WTC11 (cell line): ENCODE data around the gene TMEM178B. TPM values are rescaled to one million over a fixed set of nuclear protein-coding genes. Genes with fewer than 3 reads are reported as not detected.

Source experiments
- ATAC-seq: fragments of 200-7000 bp; cut with Tn5 transposase; 2 replicates; pipeline ENCODE4 v1.10.0; 2021; ENCODE audit warnings: mild to moderate bottlenecking, moderate library complexity
- CTCF ChIA-PET: fragments of 300-600 bp; sonication (Branson Sonifier 250); formaldehyde crosslinking; loops from one replicate; lab custom pipeline; 2021; ENCODE audit warnings: antibody characterized with exemption; lab: Charles Lee
- POLR2A ChIA-PET: fragments of 350-600 bp; sonication (Branson Sonifier 250); formaldehyde crosslinking; loops from one replicate; lab custom pipeline; 2021; ENCODE audit warnings: antibody characterized with exemption; lab: Charles Lee
- DNase-seq: peaks from one replicate; pipeline ENCODE4 v3.0.0; 2021; ENCODE audit warnings: low spot score
- H3K27ac Mint-ChIP-seq: 2 replicates; pipeline ENCODE4 v1.8.0; 2021; ENCODE audit warnings: mixed read lengths
- H3K27me3 Mint-ChIP-seq: 2 replicates; pipeline ENCODE4 v1.8.0; 2021; ENCODE audit warnings: low read depth, mild to moderate bottlenecking, moderate library complexity, mixed read lengths
- H3K36me3 Mint-ChIP-seq: 2 replicates; pipeline ENCODE4 v1.8.0; 2021; ENCODE audit warnings: mixed read lengths
- H3K4me1 Mint-ChIP-seq: 2 replicates; pipeline ENCODE4 v1.8.0; 2022; ENCODE audit warnings: mixed read lengths
- H3K4me3 Mint-ChIP-seq: 2 replicates; pipeline ENCODE4 v1.8.0; 2021; ENCODE audit warnings: mild to moderate bottlenecking, moderate library complexity, mixed read lengths
- H3K9me3 Mint-ChIP-seq: 2 replicates; pipeline ENCODE4 v1.8.0; 2021; ENCODE audit warnings: mixed read lengths
- ARID4B ChIP-seq: sonication (generic); formaldehyde crosslinking; IDR thresholded peaks from 2 replicates; pipeline ENCODE4 v1.8.0; 2023; ENCODE audit warnings: missing genetic modification reagents, mild to moderate bottlenecking, borderline replicate concordance
- ATF2 ChIP-seq: sonication (generic); formaldehyde crosslinking; IDR thresholded peaks from 2 replicates; pipeline ENCODE4 v1.8.1; 2022; ENCODE audit warnings: low read depth, missing genetic modification reagents, borderline replicate concordance
- ELF4 ChIP-seq: sonication (generic); formaldehyde crosslinking; IDR thresholded peaks from 2 replicates; pipeline ENCODE4 v1.8.1; 2022; ENCODE audit warnings: low read depth, mild to moderate bottlenecking, moderate library complexity, missing genetic modification reagents
- EMX1 ChIP-seq: fragments of 250-450 bp; sonication (Bioruptor Pico); IDR thresholded peaks from 2 replicates; pipeline ENCODE4 v1.8.0; 2021; ENCODE audit warnings: mild to moderate bottlenecking
- KAT7 ChIP-seq: sonication (generic); formaldehyde crosslinking; IDR thresholded peaks from 2 replicates; pipeline ENCODE4 v1.8.1; 2023; ENCODE audit warnings: missing genetic modification reagents, mild to moderate bottlenecking, borderline replicate concordance
- NR2C2 ChIP-seq: sonication (generic); formaldehyde crosslinking; IDR thresholded peaks from 2 replicates; pipeline ENCODE4 v1.8.0; 2022; ENCODE audit warnings: mild to moderate bottlenecking, missing genetic modification reagents
- SMAD4 ChIP-seq: sonication (generic); formaldehyde crosslinking; IDR thresholded peaks from 2 replicates; pipeline ENCODE4 v1.8.0; 2022; ENCODE audit warnings: mild to moderate bottlenecking, missing genetic modification reagents
- SP1 ChIP-seq: sonication (generic); formaldehyde crosslinking; conservative IDR thresholded peaks from 2 replicates; pipeline ENCODE4 v1.8.1; 2022; ENCODE audit warnings: missing genetic modification reagents
- TEAD4 ChIP-seq: sonication (generic); formaldehyde crosslinking; IDR thresholded peaks from 2 replicates; pipeline ENCODE4 v1.8.0; 2022; ENCODE audit warnings: mild to moderate bottlenecking, missing genetic modification reagents
- ZBTB43 ChIP-seq: sonication (generic); formaldehyde crosslinking; IDR thresholded peaks from 2 replicates; pipeline ENCODE4 v1.8.1; 2023; ENCODE audit warnings: mild to moderate bottlenecking, missing genetic modification reagents
- ZNF281 ChIP-seq: sonication (generic); formaldehyde crosslinking; IDR thresholded peaks from 2 replicates; pipeline ENCODE4 v1.8.0; 2023; ENCODE audit warnings: mild to moderate bottlenecking, missing genetic modification reagents
- ZNF317 ChIP-seq: sonication (generic); formaldehyde crosslinking; IDR thresholded peaks from 2 replicates; pipeline ENCODE4 v1.8.1; 2023; ENCODE audit warnings: low read depth, mild to moderate bottlenecking, moderate library complexity, missing genetic modification reagents, borderline replicate concordance
- ZNF671 ChIP-seq: fragments of 250-450 bp; sonication (Bioruptor Pico); IDR thresholded peaks from 2 replicates; pipeline ENCODE4 v1.8.0; 2021; ENCODE audit warnings: mild to moderate bottlenecking
- total RNA-seq: library from RNA; stranded (reverse); gene quantifications from 3 replicates; pipeline ENCODE4 v1.2.3, GENCODE V29; 2021
- TF ChIP-seq, protein P1 (sequence below): fragments of 250-450 bp; sonication (Bioruptor Pico); IDR thresholded peaks from 2 replicates; pipeline ENCODE4 v1.9.0; 2021; ENCODE audit warnings: mild to moderate bottlenecking

TMEM178B gene
- total RNA-seq, 1 experiment from 2014 or later: 20.4 TPM

GRCh38 chr7:141313896-141314295 is 240.0 kb downstream of the TMEM178B start (continued):
- TF ChIP-seq TEAD4 (CRISPR knock-in tag) (no peak), SMAD4 (no peak), NR2C2 (CRISPR knock-in tag) (no peak), SP1 (no peak)
- TF ChIP-seq, all 79 proteins: peak for 0

GRCh38 chr7:141317033-141317585 is 243.2 kb downstream of the TMEM178B start:
- no peak for DNase-seq
- Mint-ChIP-seq H3K9me3 (peaks cover 12% of the 10 kb centered on the region), H3K4me3 (no peak overlapping the region), H3K4me1 (peaks cover 7% of the 10 kb centered on the region), H3K36me3 (no peaks in the 10 kb centered on the region), H3K27me3 (no peaks in the 10 kb centered on the region), H3K27ac (no peak overlapping the region)
- TF ChIP-seq ELF4 (CRISPR knock-in tag): no peak
- no peak for TF ChIP-seq ZNF317 (CRISPR knock-in tag)
- no peak for TF ChIP-seq ARID4B (CRISPR knock-in tag)
- TF ChIP-seq ZNF671 (CRISPR knock-in tag): no peak
- no peak for TF ChIP-seq ZBTB43 (CRISPR knock-in tag)
- TF ChIP-seq ATF2: no peak
- CTCF ChIA-PET: interaction anchor here (0.5 kb wide), 1 partner anchor 195 kb away, joined by 3 read pairs; no protein-coding TSS in a partner anchor
- no peak for ATAC-seq
- POLR2A ChIA-PET: interaction anchor here (0.6 kb wide), 1 partner anchor 28 kb away, joined by 5 read pairs; no protein-coding TSS in a partner anchor

DNA sequence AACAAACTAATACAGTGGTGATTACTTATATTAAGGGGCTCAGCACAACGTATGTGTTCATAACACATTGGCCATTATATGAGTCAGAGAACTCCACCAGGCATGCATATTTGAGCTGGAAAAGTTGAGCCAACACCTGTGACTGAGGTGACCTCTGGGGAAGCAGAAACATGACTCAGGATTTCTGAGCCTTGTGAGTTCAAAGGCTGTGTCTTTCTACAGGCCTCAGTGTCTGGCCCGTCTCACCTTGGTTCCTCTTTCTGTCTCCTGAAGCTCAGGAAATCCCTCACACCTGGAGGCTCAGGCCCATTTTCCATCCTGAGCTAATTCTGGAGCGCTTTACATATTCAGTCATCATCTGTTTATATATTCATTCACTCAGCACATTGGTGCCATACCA is 246.4 kb downstream of the TMEM178B start:
- ATAC-seq (no peak), DNase-seq (no peak)
- H3K36me3 Mint-ChIP-seq: no peaks in the 10 kb centered on the region
- no peak overlapping the region for H3K27ac Mint-ChIP-seq
- CTCF ChIA-PET: interaction anchor here (0.6 kb wide), 1 partner anchor 1597 kb away, joined by 3 read pairs; no protein-coding TSS in a partner anchor
- H3K27me3 Mint-ChIP-seq: no peaks in the 10 kb centered on the region
- POLR2A ChIA-PET: no interaction called here
- TF ChIP-seq EMX1 (CRISPR knock-in tag): no peak
- peaks cover 33% of the 10 kb centered on the region for H3K4me1 Mint-ChIP-seq
- no peak overlapping the region for H3K4me3 Mint-ChIP-seq
- peaks cover 12% of the 10 kb centered on the region for H3K9me3 Mint-ChIP-seq

DNA sequence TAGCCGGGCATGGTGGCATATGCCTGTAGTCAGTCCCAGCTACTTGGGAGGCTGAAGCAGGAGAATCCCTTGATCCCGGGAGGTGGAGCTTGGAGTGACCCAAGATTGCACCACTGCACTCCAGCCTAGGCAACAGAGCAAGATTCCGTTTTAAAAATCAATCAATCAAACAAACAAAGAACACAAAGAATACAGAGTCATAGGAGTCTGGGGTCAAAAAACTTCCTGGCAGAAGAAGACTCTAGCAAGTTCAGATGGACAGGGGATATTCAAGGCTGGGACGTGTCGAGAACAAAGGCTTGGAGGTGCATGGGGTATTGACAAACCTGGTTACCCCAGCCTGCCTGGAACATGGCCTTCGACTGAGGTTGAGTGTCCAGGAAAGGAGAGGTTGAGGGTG is 248.5 kb downstream of the TMEM178B start:
- no peaks in the 10 kb centered on the region for H3K36me3 Mint-ChIP-seq
- CTCF ChIA-PET: no interaction called here
- H3K27ac Mint-ChIP-seq: no peak overlapping the region
- no peak overlapping the region for H3K4me3 Mint-ChIP-seq
- ATAC-seq (no peak), DNase-seq (no peak)
- POLR2A ChIA-PET: no interaction called here
- peaks cover 12% of the 10 kb centered on the region for H3K9me3 Mint-ChIP-seq
- H3K4me1 Mint-ChIP-seq: peaks cover 28% of the 10 kb centered on the region
- no peaks in the 10 kb centered on the region for H3K27me3 Mint-ChIP-seq
- TF ChIP-seq ATF2 (no peak), ZNF281 (CRISPR knock-in tag) (no peak), TEAD4 (CRISPR knock-in tag) (no peak), KAT7 (CRISPR knock-in tag) (no peak)
- TF ChIP-seq, protein P1, sequence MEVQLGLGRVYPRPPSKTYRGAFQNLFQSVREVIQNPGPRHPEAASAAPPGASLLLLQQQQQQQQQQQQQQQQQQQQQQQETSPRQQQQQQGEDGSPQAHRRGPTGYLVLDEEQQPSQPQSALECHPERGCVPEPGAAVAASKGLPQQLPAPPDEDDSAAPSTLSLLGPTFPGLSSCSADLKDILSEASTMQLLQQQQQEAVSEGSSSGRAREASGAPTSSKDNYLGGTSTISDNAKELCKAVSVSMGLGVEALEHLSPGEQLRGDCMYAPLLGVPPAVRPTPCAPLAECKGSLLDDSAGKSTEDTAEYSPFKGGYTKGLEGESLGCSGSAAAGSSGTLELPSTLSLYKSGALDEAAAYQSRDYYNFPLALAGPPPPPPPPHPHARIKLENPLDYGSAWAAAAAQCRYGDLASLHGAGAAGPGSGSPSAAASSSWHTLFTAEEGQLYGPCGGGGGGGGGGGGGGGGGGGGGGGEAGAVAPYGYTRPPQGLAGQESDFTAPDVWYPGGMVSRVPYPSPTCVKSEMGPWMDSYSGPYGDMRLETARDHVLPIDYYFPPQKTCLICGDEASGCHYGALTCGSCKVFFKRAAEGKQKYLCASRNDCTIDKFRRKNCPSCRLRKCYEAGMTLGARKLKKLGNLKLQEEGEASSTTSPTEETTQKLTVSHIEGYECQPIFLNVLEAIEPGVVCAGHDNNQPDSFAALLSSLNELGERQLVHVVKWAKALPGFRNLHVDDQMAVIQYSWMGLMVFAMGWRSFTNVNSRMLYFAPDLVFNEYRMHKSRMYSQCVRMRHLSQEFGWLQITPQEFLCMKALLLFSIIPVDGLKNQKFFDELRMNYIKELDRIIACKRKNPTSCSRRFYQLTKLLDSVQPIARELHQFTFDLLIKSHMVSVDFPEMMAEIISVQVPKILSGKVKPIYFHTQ (CRISPR knock-in tag): no peak
